Adrenal gland (tissue), 5 donors: ENCODE results near the gene KIF5B.

Experiments
- POLR2A ChIP-seq, 2 donors: fragments of 450-650 bp; IDR thresholded peaks; one replicate each; pipeline ENCODE4 v1.6.1; 2017; ENCODE audit warnings: antibody characterized with exemption in 2 of 2, mild to moderate bottlenecking in 2 of 2, moderate library complexity in 1 of 2
- TF ChIP-seq, protein P1 (sequence below), 6 experiments: fragments of 450-650 bp in 4 of 6; fragments of 200-600 bp in 2 of 6; sonication (generic) in 1 of 6; IDR thresholded peaks; 1 replicate in 5 of 6; 2 replicates in 1 of 6; pipeline versions ENCODE4 v1.5.1 to v1.8.0; 2016 to 2021; ENCODE audit warnings: antibody characterized with exemption in 6 of 6, mild to moderate bottlenecking in 2 of 6, moderate library complexity in 1 of 6
- donor health status: DM: no; HTN: no; CAD: no.

DNA sequence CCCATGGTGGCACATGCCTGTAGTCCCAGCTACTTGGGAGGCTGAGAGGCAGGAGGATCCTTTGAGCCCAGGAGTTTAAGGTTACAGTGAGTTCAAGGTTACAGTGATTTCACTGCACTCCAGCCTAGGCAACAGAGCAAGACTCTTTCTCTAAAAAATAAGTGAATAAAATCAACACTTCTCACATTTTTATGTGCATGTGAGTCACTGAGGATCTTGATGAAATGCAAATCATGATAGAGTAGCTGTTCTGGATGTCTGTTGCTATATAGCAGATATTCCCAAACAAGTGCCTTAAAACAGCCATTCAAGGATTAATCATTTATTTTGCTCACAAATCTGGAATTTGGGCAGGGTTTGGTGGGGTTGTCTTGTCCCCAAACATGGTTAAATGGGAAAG lies 65.3 kb downstream of the KIF5B start:
- TF ChIP-seq, protein P1, sequence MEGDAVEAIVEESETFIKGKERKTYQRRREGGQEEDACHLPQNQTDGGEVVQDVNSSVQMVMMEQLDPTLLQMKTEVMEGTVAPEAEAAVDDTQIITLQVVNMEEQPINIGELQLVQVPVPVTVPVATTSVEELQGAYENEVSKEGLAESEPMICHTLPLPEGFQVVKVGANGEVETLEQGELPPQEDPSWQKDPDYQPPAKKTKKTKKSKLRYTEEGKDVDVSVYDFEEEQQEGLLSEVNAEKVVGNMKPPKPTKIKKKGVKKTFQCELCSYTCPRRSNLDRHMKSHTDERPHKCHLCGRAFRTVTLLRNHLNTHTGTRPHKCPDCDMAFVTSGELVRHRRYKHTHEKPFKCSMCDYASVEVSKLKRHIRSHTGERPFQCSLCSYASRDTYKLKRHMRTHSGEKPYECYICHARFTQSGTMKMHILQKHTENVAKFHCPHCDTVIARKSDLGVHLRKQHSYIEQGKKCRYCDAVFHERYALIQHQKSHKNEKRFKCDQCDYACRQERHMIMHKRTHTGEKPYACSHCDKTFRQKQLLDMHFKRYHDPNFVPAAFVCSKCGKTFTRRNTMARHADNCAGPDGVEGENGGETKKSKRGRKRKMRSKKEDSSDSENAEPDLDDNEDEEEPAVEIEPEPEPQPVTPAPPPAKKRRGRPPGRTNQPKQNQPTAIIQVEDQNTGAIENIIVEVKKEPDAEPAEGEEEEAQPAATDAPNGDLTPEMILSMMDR (IDR thresholded peaks at IDR 0.05) = no peak
- TF ChIP-seq POLR2A (IDR thresholded peaks at IDR 0.05) = no peak
